T47D (cell line): Measurements from ENCODE around the gene CACNA1H.

Source experiments
- DNase-seq, 2 experiments: peaks; one replicate each; pipeline versions ENCODE4 v3.0.0 to v3.0.0-alpha.2; 2011 to 2012; ENCODE audit warnings: low read depth in 1 of 2, low spot score in 1 of 2
- JUND ChIP-seq: IDR thresholded peaks from 2 replicates; pipeline ENCODE4 v1.6.1; 2012; ENCODE audit warnings: low read depth
- in situ Hi-C: cut with HindIII; loops from 2 replicates; pipeline ENCODE4 v1.10.0; 2016; ENCODE audit warnings: low sequenced_read_pairs, low pct_unique_long_range_greater_than_20kb

Gene CACNA1H

GRCh38 chr16:1256874-1257322 is 104.0 kb downstream of the CACNA1H start:
- no peak for DNase-seq
- in situ Hi-C loops, result no loop called here
- TF ChIP-seq JUND, result no peak

- no peak for TF ChIP-seq JUND
- in situ Hi-C loops, result no loop called here
- no peak for DNase-seq
Observed at GRCh38 chr16:1257561-1258224, 104.8 kb downstream of the CACNA1H start.

GRCh38 chr16:1258225-1258600 is 105.3 kb downstream of the CACNA1H start:
- no peak for TF ChIP-seq JUND
- DNase-seq, result peak in 1 of 2 experiments; percentile 63
- in situ Hi-C loops, result no loop called here

GRCh38 chr16:1258906-1259759 is 106.2 kb downstream of the CACNA1H start:
- in situ Hi-C loops, result no loop called here
- peak in 1 of 2 experiments; percentile 47 for DNase-seq

GRCh38 chr16:1259760-1260068 is 106.8 kb downstream of the CACNA1H start:
- in situ Hi-C loops, result no loop called here
- no peak for DNase-seq
- TF ChIP-seq JUND, result no peak

More at GRCh38 chr16:1258906-1259759, 106.2 kb downstream of the CACNA1H start:
- TF ChIP-seq JUND, result no peak

GRCh38 chr16:1260101-1260680 is 107.3 kb downstream of the CACNA1H start:
- no peak for TF ChIP-seq JUND
- in situ Hi-C loops, result no loop called here
- no peak for DNase-seq

- no peak for TF ChIP-seq JUND
- in situ Hi-C loops, result no loop called here
- DNase-seq, result no peak
Observed at GRCh38 chr16:1261131-1261892, 108.4 kb downstream of the CACNA1H start.

GRCh38 chr16:1262210-1262845 is 109.4 kb downstream of the CACNA1H start:
- DNase-seq, result no peak
- in situ Hi-C loops, result no loop called here
- TF ChIP-seq JUND, result no peak

GRCh38 chr16:1262846-1263221 is 109.9 kb downstream of the CACNA1H start:
- TF ChIP-seq JUND, result no peak
- no peak for DNase-seq

GRCh38 chr16:1263591-1264344 is 110.9 kb downstream of the CACNA1H start:
- TF ChIP-seq JUND, result no peak
- in situ Hi-C loops, result no loop called here
- no peak for DNase-seq

More at GRCh38 chr16:1262846-1263221, 109.9 kb downstream of the CACNA1H start:
- in situ Hi-C loops, result no loop called here

GRCh38 chr16:1264345-1265089 is 111.6 kb downstream of the CACNA1H start:
- in situ Hi-C loops, result no loop called here
- DNase-seq, result no peak
- TF ChIP-seq JUND, result no peak
